ENCODE data around the gene BRCA2.
"Not testable (repeated sequence)": the region's sequence is repeated elsewhere in the genome, so short reads cannot be mapped to it uniquely, and the experiment has no call there.

The BRCA2 gene

DNA sequence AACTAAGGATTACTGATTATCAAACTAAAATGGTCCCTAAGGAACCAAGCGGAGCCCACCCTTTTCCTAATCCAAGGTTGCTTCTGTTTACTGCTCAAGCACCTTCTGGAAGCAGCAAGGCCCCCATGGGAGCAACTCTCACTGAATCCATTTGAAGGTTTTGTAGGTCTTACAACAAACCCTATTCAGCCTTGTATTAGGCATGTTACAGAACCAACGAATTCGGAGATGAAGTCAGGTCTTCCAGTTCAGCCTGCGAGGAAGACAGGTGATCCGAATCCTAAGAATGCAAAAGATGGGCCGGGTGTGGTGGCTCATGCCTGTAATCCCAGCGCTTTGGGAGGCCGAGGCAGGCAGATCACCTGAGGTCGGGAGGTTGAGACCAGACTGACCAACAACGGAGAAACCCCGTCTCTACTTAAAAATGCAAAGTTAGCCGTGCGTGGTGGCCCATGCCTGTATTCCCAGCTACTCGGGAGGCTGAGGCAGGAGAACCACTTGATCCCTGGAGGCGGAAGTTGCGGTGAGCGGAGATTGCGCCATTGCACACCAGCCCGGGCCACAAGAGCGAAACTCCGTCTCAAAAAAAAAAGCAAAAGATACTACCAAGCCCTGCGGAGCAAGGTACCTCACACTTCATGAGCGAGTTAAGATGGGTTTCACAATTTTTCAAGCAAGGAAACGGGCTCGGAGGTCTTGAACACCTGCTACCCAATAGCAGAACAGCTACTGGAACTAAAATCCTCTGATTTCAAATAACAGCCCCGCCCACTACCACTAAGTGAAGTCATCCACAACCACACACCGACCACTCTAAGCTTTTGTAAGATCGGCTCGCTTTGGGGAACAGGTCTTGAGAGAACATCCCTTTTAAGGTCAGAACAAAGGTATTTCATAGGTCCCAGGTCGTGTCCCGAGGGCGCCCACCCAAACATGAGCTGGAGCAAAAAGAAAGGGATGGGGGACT is 754 bp upstream of the BRCA2 start:
- no peak for DNase-seq

DNA sequence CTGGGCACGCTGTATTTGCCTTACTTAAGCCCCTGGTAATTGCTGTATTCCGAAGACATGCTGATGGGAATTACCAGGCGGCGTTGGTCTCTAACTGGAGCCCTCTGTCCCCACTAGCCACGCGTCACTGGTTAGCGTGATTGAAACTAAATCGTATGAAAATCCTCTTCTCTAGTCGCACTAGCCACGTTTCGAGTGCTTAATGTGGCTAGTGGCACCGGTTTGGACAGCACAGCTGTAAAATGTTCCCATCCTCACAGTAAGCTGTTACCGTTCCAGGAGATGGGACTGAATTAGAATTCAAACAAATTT is 676 bp downstream of the BRCA2 start:
- DNase-seq: no peak

DNA sequence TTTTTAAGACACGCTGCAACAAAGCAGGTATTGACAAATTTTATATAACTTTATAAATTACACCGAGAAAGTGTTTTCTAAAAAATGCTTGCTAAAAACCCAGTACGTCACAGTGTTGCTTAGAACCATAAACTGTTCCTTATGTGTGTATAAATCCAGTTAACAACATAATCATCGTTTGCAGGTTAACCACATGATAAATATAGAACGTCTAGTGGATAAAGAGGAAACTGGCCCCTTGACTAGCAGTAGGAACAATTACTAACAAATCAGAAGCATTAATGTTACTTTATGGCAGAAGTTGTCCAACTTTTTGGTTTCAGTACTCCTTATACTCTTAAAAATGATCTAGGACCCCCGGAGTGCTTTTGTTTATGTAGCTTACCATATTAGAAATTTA is 1.2 kb downstream of the BRCA2 start:
- no peak for DNase-seq

DNA sequence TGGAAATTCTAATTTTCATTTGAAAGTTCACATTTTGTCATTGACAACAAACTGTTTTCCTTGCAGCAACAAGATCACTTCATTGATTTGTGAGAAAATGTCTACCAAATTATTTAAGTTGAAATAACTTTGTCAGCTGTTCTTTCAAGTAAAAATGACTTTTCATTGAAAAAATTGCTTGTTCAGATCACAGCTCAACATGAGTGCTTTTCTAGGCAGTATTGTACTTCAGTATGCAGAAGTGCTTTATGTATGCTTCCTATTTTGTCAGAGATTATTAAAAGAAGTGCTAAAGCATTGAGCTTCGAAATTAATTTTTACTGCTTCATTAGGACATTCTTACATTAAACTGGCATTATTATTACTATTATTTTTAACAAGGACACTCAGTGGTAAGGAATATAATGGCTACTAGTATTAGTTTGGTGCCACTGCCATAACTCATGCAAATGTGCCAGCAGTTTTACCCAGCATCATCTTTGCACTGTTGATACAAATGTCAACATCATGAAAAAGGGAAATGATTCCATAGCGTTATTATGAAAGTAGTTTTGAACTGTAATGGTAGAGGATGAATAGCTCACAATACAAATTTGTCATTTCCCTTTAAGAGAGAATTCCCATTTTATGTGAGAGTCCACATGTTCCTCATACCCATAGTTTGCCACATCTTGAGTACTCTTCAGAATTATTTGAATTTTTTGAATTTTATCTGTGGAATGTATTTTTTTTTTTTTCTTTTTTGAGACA is 2.6 kb downstream of the BRCA2 start:
- no peak for DNase-seq

DNA sequence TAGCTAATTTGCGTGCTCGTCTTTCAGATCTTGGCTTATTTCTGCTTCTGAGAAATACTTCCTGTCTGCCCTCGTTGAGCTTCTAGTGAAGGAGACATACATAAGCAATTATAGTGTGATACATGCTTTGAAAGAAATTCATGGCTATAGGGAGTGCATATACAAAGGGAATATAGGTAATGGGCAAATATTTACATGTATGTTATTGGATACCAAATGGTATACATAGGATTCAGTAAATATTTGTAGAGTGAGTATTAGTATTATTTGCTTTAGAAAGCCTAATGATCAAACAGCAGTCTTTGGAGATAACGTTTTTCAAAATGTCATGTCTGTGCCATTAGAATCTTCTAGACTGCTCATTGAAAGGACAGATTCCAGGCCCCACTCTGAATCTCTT is 5.2 kb downstream of the BRCA2 start:
- no peak for DNase-seq

DNA sequence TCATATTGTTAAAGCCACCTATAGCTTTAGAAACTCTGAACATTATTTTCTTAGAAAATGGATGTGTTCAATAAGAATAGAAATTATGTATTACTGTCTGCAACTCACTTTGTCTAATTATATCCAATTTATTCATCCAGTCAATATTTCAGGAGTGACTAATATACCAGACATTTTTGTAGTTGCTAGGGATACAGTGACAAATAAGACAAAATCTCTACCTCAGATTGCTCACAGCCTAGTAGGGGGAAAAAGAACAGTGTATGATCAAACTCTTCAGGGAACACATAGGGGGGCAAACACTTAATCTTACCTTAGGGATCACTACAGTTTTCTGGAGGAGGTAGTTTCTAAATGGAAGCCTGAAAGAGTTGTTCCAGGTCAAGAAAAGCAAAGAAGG is 8.6 kb downstream of the BRCA2 start:
- DNase-seq: no peak

DNA sequence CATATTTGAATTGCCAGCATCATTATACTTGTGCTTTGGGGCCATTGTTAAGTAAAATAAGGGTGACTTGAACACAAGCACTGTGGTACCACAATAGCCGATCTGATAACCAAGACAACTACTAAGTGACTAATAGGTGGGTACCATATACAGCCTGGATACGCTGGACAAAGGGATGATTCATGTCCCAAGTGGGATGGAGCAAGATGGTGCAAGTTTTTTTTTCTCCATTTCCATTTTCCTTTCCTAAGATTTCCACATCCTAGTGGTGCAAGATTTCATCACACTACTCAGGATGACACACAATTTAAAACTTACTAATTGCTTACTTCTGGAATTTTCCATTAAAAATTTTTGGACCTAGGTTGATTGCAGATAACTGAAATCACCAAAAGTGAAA is 15.1 kb downstream of the BRCA2 start:
- DNase-seq: no peak

DNA sequence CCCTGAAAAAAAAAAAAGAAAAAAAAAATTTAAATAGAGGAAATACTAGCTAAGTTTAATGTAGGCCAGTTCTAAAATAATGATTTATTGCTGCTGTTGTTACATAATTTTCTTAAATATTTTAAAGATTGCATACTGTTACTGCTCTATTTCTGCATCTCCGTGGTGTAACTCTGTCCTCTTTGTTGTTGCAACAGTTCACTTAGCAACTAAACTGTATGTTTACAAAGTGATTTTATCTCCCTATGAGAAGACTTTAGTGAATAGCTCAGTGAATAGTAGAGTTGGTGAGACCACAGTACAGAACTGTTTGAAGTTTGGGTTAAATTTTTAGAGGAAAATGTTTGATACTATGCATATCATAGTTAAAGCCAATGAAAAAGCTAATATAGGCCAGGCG is 19.4 kb downstream of the BRCA2 start:
- no peak for DNase-seq

DNA sequence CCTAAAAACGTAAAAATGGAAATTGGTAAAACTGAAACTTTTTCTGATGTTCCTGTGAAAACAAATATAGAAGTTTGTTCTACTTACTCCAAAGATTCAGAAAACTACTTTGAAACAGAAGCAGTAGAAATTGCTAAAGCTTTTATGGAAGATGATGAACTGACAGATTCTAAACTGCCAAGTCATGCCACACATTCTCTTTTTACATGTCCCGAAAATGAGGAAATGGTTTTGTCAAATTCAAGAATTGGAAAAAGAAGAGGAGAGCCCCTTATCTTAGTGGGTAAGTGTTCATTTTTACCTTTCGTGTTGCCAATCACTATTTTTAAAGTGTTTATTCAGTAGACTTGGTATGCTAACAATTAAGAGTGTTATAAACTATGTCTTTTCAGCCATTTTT is 25.6 kb downstream of the BRCA2 start:
- DNase-seq: no peak

DNA sequence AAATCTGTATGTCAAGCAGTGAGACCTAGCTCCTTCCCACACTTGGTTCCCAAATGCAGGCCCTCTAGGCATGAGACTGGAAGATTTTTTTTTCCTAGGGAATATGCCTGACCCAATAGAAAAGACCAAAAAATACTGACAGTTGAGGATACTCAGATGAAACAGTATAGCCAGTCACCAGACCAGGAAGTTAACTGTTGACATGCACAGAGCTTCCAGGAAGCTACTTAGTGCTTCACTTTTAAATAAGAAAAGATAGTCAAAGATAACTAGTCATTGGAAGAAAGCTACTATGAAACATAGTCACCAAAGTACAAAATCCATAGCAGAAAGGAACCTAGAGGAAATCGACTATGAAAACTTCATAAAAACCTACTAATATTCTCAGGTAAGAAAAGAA is 32.3 kb downstream of the BRCA2 start:
- DNase-seq: no peak

DNA sequence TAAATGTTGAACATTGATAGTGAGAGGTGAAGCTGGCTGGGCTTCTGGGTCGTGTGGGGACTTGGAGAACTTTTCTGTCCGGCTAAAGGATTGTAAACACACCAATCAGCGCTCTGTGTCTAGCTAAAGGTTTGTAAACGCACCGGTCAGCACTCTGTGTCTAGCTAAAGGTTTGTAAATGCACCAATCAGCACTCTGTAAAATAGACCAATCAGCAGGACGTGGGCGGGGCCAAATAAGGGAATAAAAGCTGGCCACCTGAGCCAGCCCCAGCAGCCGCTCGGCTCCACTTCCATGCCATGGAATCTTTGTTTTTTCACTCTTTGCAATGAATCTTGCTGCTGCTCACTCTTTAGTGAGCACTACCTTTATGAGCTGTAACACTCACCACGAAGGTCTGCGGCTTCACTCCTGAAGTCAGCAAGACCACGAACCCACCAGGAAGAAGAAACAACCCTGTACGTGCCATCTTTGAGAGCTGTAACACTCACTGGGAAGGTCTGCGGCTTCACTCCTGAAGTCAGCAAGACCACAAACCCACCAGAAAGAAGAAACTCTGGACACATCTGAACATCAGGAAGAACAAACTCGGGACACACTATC is 35.6 kb downstream of the BRCA2 start:
- not testable (repeated sequence) for DNase-seq

DNA sequence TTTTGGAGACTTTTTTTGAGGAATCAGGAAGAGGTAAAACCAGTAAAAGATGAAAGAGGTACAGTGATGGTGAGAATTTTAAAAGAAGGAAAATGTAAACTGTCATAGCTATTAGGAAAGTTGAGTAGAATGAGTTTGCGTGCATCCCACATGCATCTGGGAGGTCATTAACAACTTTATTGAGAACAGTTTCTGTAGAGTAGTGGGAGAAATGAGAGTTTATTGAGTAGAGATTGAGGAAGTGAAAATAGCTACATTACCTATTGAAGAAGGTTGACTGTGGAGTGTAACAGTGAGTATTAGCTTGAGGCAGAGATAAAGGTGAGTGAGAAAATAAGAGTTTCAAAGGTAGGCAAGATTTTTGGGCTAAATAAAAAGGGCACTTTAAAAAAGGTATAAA is 38.7 kb downstream of the BRCA2 start:
- no peak for DNase-seq

DNA sequence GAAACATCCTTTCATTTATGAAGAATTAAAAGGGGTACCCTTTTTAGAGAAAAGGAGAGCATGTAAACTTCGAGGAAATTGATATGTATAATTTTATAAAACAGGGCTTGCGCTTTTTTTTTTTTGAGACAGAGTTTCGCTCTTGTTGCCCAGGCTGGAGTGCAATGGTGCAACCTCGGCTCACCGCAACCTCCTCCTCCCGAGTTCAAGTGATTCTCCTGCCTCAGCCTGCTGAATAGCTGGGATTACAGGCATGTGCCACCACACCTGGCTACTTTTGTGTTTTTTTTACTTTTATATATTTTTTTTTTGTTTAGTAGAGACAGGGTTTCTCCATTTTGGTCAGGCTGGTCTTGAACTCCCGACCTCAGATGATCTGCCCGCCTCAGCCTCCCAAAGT is 40.6 kb downstream of the BRCA2 start:
- DNase-seq: not testable (repeated sequence)

DNA sequence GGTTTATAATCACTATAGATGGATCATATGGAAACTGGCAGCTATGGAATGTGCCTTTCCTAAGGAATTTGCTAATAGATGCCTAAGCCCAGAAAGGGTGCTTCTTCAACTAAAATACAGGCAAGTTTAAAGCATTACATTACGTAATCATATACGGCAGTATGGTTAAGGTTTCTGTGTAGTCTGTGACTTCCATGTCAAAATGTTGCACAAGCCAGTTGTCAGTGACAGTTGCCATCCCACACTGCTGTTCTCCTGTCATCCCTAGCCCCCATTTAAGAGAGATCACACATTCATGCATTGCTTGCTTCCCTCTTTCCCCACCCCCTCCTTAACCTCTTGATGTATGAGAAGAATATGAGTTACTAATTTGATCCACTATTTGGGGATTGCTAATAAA is 47.3 kb downstream of the BRCA2 start:
- DNase-seq: no peak

DNA sequence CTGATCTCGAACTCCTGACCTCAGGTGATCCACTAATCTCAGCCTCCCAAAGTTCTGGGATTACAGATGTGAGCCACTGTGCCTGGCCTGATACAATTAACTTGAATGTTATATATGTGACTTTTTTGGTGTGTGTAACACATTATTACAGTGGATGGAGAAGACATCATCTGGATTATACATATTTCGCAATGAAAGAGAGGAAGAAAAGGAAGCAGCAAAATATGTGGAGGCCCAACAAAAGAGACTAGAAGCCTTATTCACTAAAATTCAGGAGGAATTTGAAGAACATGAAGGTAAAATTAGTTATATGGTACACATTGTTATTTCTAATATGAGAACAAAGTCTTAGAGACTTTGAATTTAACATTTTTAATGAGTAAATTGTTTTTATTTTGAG is 55.5 kb downstream of the BRCA2 start:
- DNase-seq: no peak

DNA sequence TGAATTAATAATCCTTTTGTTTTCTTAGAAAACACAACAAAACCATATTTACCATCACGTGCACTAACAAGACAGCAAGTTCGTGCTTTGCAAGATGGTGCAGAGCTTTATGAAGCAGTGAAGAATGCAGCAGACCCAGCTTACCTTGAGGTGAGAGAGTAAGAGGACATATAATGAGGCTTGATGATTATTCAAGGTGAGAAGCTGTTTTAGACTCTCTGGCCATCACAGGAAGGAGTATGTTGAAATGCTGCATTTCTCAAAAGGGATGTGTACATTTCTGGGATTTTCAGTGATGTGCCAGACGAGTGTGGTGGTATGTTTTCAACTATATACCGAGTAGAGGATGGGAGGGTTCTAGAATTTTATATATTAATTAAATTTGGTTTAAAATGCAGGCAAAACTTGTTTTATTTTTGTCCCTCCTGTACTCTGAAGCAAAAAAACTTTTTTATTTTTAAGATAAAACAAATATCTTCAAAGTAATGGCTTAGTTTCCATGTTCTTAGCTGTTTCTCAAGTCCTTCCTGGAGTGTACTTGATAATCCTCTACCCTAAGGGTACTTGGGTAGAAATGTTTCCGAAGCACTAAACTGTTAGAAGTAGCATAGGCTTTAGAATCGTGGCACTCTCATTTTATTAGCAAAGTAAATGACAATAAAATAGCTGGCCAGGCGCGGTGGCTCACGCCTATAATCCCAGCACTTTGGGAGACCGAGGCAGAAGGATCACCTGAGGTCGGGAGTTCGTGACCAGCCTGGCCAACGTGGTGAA is 61.5 kb downstream of the BRCA2 start:
- DNase-seq: no peak

DNA sequence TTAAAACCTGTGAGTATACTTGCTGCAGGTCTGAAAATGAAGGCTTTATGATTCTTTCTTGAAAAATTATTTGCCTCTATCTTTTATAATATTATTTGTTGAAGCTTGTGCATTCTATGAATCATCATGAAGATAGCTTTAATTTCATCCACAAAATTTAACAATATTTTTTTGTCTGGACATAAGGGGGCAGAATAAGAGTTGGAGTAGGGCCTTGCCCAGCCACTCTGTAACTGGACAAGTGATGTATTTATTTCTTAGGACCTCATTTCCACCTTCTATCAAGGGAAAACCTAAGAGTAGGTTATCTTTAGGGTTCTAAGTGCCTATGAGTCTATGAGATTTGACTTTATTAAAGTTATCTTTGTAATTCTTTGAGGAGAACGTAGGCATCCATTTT is 62.7 kb downstream of the BRCA2 start:
- DNase-seq: no peak

DNA sequence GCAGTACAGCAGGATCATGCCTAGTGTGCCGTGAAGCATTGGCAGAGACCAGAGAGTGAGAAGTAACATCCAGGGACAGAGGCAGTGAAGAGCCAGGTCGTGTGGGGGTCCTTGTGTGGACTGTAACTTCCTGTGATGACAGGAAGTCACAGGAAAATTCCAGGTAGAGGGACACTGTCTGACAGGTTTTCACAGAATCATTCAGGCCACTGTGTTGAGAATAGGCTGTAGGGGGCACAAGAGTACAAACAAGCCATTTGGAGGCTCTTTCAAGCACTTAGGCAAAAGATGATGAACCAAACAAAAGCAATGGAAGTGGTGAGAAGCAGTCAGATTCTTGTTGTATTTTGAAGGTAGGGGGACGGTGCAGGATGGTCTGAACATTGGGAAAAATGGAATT is 66.2 kb downstream of the BRCA2 start:
- DNase-seq: no peak

DNA sequence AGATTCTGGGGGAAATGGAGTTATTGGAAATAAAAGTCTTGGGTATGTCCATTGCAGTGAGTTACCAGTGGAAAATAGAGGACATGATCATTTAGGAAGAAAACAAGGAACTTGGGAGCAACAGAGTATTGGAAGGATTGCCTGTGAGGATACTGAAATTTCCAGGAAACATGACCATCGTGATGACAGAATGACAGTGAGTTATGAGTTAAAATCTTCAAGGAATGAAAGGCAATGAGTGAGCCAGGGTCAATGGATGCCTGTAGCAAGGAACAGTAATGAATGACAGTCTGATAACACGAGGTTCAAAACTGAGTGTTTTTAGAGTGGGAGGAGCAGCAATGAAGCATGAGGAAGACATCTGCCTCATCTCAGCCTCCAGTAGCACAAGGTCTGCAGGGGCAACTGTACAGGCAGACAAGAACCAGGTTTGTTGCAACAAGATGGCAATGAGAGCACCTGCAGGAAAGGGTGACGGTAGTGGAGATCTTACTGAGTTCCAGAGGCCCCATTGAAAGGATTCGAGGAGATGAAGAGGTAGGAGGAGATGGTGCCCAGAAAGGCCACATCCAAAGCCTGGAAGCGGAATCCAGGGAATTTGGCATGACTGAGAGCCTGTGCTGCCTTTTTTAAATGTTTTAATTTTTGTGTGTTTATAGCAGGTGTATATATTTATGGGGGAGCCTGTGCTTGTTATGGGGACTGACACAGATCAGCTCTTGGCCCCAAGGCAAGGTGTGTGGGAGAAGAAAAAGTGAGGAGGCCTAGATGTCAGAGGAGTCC is 68.7 kb downstream of the BRCA2 start:
- no peak for DNase-seq

DNA sequence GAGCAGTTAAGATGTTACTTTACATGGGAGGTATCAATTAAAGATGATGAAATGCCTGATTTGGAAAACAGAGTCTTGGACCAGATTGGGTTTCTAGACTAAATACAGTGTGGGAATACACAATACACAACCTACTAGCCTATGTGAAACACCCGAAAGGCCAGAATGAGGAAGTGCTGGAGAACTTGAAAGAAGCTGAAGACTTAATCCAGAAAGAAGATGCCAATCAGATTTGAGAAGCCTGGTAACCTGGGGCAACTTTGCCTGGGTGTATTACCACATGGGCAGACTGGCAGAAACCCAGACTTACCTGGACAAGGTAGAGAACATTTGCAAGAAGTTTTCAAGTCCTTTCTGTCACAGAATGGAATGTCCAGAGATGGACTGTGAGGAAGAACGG is 69.4 kb downstream of the BRCA2 start:
- DNase-seq: no peak

DNA sequence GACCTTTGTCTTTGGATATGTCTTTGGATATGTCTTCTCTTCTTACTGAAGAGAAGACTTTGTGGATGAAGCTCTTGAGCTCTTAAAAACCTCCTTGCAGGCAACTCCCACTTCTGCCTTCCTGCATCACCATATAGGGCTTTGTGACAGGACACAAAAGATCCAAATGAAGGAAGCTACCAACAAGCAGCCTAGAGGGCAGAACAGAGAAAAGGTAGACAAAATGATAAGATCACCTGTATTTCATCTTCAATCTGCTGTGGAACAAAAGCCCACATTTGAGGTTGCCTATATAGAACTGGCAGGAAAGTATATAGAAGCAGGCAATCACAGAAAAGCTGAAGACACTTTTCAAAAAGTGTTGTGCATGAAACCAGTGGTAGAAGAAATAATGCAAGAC is 70.1 kb downstream of the BRCA2 start:
- no peak for DNase-seq

DNA sequence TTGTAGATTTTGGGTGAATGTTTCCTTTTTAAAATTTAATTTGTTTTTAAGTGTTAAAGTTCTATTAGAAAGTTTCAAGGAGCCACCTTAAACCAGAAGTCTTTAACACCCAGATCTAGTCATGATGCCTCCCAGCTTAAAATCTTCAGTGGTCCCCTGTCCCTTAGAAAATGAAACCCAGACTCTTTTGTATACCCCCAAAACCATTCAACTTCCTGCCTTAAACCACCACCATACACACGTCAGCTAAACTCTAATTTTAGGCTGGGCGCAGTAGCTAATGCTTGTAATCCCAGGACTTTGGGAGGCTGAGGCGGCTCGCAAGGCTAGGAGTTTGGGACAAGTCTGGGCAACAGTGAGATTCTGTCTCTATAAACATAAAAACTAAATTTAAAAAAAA is 74.7 kb downstream of the BRCA2 start:
- no peak for DNase-seq

DNA sequence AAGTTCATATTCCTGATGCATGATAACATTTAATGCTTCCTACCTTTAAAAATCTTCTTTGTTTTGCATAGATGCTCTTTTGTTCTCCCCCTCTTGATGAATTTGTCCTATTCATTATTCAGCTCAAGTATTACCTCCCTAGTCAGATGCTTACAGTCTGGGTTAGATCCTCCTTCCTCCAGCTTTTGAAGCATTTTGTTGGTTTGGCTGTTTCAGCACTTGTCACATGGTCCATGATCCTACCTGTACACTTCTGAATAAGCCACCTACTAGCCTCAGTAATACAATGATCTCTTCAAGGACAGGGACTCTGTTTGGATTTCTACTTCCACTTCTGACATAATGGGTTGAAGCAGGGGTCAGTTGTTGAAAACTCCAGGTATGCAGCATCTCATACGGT is 75.2 kb downstream of the BRCA2 start:
- DNase-seq: no peak
